GM19452 (cell line): ENCODE measurements around the gene PSORS1C2.

Source experiments
- ATAC-seq: cut with Tn5 transposase; IDR thresholded peaks from one replicate; pipeline ENCODE4 v1.9.1; 2021; ENCODE audit not compliant: unreplicated experiment

Gene PSORS1C2

DNA sequence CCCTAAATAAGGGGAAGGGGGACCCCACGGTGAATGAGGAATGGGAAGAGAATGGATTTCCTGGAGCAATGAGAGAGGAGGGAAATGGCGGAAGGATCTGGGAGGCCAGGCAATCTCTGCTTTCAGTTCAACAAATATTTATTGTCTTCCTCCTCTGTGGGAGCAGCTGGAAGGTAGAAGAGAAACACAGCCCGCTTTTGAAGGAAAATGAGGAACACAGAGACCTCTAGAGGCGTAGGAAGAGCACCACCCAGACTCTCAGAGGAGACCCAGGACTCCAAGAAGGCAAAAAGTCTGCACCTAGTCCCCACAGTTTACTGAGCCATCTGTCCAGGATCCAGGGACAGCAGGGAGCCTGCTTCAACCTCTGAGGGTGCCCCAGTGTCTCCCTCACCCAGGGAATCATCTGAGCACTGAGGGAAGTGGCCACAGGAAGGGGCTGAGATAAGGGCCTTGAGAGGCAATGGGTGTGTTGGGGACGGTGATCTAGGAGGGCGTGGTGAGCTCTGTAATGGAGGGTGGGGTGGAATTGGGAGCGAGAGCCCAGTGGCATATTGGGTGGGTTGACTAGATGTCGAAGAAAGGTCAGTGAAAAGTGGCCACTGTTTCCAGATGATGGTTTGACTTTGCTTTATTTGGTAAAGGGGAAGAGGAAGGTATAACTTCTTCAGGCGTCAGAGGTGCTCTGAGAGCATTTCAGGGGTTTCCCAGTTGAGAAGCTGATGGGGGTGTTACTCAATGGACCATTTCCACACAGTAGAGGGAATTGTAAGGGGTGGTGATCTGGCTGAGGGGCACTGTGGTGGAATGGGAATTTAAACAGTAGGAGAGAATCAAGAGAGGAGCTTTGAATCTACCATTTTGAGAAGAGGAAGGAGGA lies 23.7 kb downstream of the PSORS1C2 start:
- no peak for ATAC-seq

DNA sequence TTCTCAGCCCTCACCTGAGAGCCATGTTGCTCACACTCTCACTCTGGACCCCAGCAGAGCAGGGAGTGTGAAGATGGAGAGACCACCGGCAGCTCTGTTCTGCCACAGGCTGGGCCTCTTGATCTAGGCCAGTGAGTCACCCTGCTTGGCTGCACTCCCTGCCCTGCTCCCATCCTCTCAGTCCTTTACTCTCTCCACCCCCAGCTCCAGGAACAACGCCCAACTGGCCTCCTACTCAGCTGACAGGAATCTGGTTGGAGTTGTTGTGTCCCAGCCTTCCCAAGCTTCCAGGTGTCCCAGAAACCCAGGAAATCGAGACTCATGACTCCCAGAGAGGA lies 24.4 kb downstream of the PSORS1C2 start, which contains the start of gene PSORS1C1:
PSORS1C1 (plus strand) TSS at position 260 of the 338 bp plus-strand sequence. CDS start 14,833 bp downstream, outside the sequence.
- ATAC-seq, result no peak

DNA sequence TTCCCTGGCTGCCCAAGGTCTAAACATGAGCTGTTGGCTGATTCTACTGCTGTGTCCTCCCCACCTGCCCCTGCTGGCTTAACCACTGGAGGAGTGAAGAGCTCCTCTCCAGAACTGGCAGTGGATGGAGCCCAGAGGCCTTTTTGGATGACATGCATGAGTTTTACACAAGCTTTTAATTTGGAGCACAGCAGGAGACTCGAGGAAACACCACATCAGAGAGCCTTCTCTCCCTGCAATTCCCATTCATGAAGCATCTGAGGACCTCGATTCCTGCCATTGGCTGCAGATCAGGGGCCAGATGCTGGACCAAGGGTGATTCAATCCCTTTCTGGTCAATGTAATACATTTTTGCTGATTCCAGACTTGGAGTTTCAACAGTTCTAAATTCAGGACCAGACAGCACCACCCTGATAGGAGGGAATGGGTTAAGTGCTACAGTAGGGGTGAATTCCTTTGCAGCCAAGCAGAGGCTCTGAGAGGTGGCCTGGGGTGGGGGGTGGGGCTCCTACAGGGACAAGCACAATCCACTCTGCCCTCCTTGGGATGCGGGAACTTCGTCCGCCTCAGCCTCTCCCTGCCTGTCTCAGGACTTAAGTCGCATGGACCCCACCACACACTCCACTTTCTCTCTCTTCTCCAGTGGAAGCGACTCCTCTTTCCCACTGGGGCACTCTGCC lies 24.9 kb downstream of the PSORS1C2 start:
- ATAC-seq, result no peak

DNA sequence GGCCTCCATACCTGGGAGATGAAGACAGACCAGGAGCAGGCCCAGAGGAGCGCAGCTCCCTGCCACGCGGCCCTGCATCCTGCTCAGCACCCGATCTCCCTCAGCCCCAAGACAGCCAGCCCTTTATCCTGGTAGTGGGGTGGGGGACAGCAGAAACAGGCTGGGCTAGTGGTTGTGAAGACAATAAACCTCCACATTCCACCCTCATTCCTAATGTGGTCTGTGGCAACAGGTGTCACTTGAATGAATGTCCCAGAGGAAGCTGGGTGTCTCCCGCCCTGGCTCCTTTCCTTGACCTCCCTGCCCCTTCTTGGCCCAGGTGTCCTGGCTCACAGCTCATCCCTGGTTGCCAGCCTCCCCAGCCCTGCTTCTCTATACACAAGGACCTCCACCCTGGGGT lies 26.4 kb downstream of the PSORS1C2 start, which contains the start of gene C6orf15:
C6orf15 (minus strand) TSS at position 98 of the 400 bp plus-strand sequence; CDS start at position 78, 20 bp downstream.
- no peak for ATAC-seq

DNA sequence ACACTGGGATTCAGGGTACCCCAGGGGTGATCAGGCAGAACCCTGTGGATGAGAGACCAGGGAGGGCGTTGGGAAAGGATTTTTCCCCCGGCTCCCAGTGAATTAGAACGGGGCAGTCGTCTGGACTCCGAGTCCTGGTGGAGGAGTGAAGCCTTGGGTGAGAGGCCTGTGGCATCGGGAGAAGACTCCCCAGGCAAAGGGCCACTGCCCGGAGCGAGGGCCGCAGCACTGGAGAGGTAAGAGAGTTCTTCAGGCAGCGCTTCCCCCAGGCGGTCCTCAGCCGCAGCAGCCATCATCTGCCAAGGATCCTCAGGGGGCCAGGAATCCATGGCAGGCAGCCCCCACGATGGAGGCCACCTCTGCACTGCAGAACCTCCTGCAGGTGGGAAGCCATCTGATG lies 27.2 kb downstream of the PSORS1C2 start:
- ATAC-seq, result no peak

DNA sequence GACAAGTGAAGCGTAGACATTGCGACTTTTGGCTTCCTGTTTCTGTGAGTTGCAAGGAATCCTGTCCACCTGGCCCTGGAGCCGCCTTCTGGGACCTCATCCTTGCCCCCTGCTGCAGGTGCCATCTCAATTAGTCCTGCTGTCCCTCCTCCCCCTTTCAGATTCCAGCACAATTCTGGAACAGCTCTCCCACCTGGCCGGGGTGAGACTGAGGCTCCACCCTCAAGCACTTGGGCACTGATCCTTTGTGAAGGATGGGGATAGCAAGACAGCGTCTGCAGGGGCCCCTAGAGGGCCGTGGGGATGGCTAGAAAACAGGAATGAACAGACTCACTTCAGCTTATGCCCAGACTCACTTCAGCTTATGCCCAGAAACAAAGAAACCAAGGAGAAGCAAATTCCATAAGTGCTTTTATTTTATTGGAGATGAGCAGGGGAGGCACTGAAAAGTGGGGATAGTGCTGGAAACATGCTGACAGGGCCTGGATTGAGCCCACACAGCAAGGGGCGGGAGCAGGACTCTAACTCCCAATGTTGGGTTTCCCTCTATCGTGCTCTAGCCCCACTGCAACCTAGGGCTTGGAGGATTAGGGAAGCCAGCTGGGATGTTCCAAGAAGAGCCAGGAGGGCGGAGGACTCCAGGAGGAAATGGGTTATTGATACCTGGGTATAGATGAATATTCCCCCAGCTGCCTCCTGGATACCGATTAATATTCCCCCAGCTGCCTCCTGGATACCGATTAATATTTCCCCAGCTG lies 27.9 kb downstream of the PSORS1C2 start:
- no peak for ATAC-seq

DNA sequence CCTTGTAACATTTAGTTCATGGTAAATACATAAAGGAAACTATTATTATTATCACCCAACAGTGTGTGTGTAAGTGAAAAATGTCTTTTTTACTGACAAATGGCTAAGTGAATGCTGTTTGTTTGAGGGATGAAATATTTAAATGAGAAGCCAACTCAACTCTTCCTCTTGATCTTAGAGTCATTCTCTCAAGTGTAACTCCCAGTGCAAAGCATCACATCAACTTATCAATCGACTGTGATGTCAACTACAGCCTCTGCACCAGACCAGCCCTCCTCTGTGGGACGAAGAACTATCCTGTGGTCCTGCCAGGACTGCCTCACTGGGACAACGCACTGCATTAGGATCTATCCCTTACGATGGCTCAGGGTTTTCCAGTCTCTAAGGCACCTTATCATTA lies 31.8 kb downstream of the PSORS1C2 start:
- no peak for ATAC-seq

DNA sequence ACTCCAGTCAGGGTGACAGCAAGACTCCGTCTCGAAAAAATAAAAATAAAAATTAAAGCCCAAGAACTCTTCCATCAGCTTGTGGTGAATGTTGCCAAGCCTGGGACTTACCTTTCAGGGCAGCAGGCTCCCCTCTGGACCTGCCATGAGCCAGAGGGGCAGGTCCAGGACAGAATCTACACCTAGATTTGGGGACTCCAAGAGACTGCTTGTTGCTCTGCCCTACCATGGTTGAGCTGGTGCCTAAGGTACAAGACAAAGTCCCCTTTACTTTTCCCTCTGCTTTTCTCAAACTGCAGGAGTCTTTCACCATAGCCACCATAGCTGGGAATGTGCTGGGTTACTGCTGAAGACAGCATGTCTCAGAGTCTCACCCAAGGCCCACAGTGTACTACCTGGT lies 35.7 kb downstream of the PSORS1C2 start:
- ATAC-seq, result no peak

DNA sequence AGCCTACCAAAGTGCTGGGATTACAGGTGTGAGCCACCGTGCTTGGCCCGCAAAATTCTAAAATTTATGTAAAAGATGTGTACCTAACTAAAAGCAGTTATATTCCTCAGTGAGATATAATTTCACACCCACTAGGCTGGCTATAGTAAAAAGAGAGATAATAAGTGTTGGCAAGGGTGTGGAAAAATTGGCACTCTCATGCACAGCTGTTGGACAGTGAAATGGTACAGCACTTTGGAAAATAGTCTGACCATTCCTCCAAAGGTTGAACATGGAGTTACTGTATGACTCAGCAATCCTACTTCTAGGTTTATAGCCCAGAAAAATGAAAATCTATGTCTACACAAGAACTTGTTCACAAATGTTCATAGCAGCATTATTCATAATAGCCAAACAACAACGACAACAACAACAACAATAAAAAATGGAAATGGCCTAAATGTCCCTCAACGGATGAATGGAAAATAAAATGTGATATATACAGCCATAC lies 40.4 kb downstream of the PSORS1C2 start:
- ATAC-seq, result no peak

DNA sequence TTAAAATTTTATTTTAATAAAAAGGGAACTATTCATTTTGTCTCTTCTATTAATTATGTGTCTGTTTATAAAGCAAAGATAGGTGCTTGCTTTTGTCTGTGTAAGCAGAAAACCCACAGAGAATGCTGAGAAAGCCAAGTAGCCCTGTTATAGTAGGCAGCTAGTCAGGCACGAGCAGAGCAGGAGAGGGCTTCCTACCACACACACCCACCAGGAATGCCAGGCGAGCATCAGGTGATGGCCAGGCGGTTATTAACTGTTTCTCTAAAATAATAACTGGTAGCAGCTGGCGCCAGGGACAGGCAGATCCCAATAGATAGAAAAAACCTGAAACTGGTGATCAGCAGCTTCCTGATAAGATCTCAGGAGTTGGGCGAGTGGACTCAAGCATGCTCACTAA lies 42.2 kb downstream of the PSORS1C2 start:
- no peak for ATAC-seq

DNA sequence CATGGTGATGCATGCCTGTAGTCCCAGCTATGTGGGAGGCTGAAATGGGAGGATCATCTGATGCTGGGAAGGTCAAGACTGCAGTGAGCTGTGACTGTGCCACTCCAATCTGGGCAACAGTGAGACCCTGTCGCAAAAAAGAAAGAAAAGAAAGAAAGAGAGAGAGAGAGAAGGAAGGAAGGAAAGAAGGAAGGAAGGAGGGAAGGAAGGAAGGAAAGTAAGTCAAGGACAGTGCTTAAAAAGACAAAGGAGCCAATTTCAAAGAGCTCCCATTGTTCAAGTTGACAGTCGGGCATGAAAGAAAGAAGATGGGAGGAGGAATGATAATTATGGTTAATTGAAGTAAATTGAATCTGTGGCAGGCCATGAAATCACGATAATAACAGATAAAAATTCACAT lies 42.7 kb downstream of the PSORS1C2 start:
- ATAC-seq, result no peak

DNA sequence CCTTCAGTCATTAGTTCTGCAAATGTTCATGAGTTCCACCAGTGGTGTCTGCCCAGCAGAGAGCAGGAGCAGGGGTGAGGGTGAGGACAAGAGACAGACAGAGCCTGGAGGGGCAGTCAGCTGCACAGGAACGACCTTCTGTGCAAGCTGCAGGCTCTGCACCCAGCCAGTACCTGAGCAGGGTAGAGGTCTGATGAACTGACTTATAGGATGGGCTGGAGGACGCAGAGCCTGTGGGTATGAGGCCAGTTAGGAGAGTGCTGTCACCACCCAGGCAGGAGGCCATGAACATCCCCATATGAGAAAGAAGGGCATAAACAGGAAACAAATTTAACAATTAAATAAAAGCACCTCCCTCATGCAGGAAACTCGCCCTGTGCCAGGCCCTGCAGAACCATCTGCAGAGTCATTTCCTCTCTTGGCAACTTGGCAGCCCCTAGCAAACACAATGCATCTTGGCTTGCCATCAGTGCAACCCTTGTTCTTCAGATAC lies 44.4 kb downstream of the PSORS1C2 start:
- no peak for ATAC-seq

DNA sequence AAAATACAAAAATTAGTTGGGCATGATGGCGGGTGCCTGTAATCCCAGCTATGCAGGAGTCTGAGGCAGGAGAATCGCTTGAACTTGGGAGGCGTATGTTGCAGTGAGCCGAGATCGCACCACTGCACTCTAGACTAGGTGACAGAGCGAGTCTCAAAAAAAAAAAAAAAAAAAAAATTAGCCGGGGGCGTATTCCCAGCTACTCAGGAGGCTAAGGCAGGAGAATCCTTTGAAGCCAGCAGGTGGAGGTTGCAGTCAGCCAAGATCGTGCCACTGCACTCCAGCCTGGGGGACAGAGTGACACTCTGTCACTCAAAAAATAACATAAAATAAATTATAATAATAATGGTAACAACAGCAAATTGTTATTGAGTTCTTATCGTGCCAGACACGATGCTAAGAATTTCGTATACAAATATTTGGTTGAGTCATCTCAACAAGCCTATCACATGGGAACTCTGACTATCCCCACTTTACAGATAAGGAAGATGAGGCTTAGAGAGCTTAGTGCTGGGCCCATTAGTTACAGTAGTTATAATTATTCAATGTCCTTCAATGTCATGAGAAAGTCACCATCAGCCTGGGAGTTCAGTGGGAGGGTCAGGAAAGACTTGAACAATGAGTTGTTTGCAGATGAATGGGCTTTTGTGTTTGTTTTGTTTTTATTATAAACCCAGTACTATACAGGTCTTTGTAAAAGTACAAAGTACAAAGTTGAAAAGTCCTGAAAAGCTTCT lies 45.9 kb downstream of the PSORS1C2 start:
- no peak for ATAC-seq

DNA sequence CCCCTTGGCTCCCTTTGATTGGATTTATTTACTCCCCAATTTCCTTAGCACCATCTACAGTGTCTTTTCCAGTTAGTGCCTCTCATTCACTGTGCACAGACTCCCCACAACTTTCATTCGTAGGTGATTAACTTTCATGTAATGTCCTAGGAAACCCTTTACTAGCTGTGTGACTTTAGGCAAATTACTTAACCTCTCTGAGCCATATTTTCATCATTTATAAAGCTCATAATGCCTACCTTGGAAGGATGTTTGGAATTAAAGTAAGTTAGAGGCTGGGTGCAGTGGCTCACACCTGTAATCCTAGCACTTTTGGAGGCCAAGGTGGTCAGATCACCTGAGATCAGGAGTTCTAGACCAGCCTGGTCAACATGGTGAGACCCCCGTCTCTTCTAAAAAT lies 46.6 kb downstream of the PSORS1C2 start:
- no peak for ATAC-seq

DNA sequence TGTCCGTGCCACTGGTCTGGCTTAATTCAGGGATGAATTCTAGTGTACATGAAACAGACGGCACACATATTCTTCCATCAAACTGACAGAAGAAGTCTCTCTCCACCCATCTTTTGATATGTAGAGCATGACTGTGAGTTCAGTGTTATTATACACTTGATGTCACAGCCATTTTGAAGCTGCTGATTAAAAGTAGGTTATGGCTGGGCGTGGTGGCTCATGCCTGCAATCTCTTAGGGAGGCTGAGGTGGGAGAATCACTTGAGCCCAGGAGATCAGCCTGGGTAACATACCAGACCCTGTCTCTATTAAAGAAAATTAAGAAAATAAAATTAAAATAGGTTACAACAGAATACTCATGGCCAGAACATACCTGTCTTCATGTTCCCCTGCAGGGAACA lies 47.2 kb downstream of the PSORS1C2 start:
- no peak for ATAC-seq

DNA sequence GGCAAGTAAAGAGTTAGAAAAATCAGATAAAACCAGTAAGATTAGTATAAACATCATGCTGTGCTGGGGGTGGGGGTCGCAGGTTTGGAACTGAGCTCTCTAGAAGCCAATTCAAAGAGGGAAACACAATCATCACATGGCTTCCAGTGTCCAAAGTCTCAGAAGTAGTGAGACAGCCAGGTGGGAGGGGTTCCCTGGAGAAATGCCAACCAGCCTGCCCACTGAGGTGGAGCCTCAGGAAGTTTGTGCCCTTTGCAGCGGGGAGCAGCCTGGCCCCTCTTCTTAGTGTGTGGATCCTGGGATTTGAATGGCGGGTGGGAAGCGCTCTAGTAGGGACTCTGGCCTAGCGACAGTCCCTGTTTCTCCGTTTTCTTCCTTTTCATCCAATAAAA lies 47.9 kb downstream of the PSORS1C2 start:
- ATAC-seq, result no peak

DNA sequence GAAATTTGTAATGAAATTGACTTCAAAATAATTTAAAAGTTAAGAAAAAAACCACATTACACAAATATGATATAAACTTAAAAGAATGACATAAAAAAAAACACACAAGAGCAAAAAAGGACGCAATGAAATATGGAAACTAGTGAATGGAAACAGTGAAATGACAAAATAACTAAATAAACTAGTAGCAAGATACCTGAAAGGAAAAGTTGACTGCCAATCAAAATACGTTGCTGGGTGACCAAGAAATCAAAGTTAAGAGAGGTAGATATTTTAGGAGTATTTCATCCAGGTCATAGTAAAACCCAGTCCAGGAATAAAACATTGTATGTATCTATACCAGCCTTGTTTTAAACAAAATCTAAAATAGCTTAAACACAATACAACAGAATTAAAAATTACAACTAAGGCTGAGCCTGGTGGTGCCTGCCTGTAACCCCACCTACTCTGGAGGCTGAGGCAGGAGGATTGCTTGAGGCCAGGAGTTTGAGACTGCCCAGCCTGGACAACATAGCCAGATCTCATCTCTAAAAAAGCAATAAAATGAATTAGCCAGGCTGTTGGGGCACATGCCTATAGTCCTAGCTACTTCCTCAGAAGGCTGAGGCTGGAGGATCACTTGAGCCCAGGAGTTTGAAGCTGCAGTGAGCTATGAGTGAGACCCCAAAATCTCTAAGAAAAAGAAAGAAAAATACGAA lies 48.4 kb downstream of the PSORS1C2 start:
- no peak for ATAC-seq
